Lower lobe of right lung (tissue), 2 donors: ENCODE measurements around the gene RPL21. TPM values are rescaled to one million over a fixed set of nuclear protein-coding genes. Genes with fewer than 3 reads are reported as not detected.

Source experiments
- ATAC-seq, 2 donors: fragments of 200-7000 bp; cut with Tn5 transposase; one replicate each; pipeline ENCODE4 v1.9.1; 2020 to 2022; ENCODE audit warnings: mild to moderate bottlenecking in 2 of 2, moderate library complexity in 2 of 2
- DNase-seq: peaks from one replicate; pipeline ENCODE4 v3.0.0-alpha.2; 2020
- H3K27ac ChIP-seq: fragments of 200-600 bp; one replicate; pipeline ENCODE4 v1.8.0; 2022
- H3K27me3 ChIP-seq: fragments of 200-600 bp; one replicate; pipeline ENCODE4 v1.8.0; 2022; ENCODE audit warnings: low read depth
- H3K36me3 ChIP-seq: fragments of 200-600 bp; one replicate; pipeline ENCODE4 v1.8.0; 2022; ENCODE audit warnings: mild to moderate bottlenecking
- H3K4me1 ChIP-seq: fragments of 200-600 bp; one replicate; pipeline ENCODE4 v1.8.0; 2022
- H3K4me3 ChIP-seq: fragments of 200-600 bp; one replicate; pipeline ENCODE4 v1.8.0; 2022; ENCODE audit warnings: mild to moderate bottlenecking
- H3K9me3 ChIP-seq: fragments of 200-600 bp; one replicate; pipeline ENCODE4 v1.8.0; 2022
- intact Hi-C: fragments of 100-400 bp; cut with DNase I; formaldehyde crosslinking; loops from one replicate; pipeline ENCODE4 v1.11.0; 2022
- total RNA-seq: library from RNA; stranded (reverse); fragmentation: NEBNext Ultra II Directional; extraction: Animal tissue kit (Norgen Biotek cat#: 25700); gene quantifications from one replicate; pipeline ENCODE4 v1.2.1, GENCODE V29; 2021
- TF ChIP-seq, protein P1 (sequence below): fragments of 200-600 bp; IDR thresholded peaks from one replicate; pipeline ENCODE4 v1.8.0; 2022; ENCODE audit warnings: antibody characterized with exemption, mild to moderate bottlenecking
- donor health status: DM: no; HTN: yes; CAD: no; lungs with severe emphysema.

RPL21 gene
- total RNA-seq, 1 donor from 2014 or later, result 903 TPM

DNA sequence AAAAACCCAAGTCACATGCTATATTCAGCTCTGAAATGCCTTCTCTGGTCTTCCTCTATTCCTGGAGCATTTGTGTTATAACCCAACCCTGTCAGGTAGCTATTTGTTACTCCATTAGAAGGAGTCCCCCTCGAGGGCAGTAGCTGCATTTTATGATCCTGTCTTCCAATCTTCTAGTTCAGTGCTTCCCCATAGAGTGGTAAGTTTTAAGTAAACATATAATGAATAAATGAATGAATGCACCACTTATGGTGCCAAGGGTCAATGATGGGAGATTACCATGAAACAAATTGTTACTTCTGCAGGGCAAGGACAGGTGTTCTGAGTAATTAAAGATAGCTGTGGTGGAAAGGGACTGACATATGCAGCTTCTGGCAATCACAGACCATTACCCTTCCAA lies 23.3 kb downstream of the RPL21 start:
- intact Hi-C loops, result no loop called here
- no peak overlapping the region for H3K27ac ChIP-seq
- H3K36me3 ChIP-seq, result peaks cover 4% of the 10 kb centered on the region
- no peak for DNase-seq
- H3K4me3 ChIP-seq, result no peak overlapping the region
- TF ChIP-seq, protein P1, sequence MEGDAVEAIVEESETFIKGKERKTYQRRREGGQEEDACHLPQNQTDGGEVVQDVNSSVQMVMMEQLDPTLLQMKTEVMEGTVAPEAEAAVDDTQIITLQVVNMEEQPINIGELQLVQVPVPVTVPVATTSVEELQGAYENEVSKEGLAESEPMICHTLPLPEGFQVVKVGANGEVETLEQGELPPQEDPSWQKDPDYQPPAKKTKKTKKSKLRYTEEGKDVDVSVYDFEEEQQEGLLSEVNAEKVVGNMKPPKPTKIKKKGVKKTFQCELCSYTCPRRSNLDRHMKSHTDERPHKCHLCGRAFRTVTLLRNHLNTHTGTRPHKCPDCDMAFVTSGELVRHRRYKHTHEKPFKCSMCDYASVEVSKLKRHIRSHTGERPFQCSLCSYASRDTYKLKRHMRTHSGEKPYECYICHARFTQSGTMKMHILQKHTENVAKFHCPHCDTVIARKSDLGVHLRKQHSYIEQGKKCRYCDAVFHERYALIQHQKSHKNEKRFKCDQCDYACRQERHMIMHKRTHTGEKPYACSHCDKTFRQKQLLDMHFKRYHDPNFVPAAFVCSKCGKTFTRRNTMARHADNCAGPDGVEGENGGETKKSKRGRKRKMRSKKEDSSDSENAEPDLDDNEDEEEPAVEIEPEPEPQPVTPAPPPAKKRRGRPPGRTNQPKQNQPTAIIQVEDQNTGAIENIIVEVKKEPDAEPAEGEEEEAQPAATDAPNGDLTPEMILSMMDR, result no peak
- H3K4me1 ChIP-seq, result peaks cover 15% of the 10 kb centered on the region
- H3K27me3 ChIP-seq, result no peaks in the 10 kb centered on the region
- ATAC-seq, result no peak
- no peaks in the 10 kb centered on the region for H3K9me3 ChIP-seq

GRCh38 chr13:27276188-27276587 lies 24.8 kb downstream of the RPL21 start:
- H3K27me3 ChIP-seq, result no peaks in the 10 kb centered on the region
- H3K9me3 ChIP-seq, result no peaks in the 10 kb centered on the region
- intact Hi-C loops, result no loop called here
- TF ChIP-seq, protein P1, result no peak
- H3K27ac ChIP-seq, result no peak overlapping the region
- no peak overlapping the region for H3K4me3 ChIP-seq
- no peak for ATAC-seq
- peaks cover 4% of the 10 kb centered on the region for H3K36me3 ChIP-seq
- DNase-seq, result no peak
- peaks cover 14% of the 10 kb centered on the region for H3K4me1 ChIP-seq

- Histone ChIP-seq H3K4me3 (no peak overlapping the region), H3K27ac (no peak overlapping the region), H3K36me3 (no peaks in the 10 kb centered on the region), H3K4me1 (no peaks in the 10 kb centered on the region), H3K9me3 (no peaks in the 10 kb centered on the region), H3K27me3 (no peaks in the 10 kb centered on the region)
- ATAC-seq, result no peak
- TF ChIP-seq, protein P1, result no peak
- DNase-seq, result no peak
- intact Hi-C loops, result no loop called here
Measured at GRCh38 chr13:27279506-27279905, 28.1 kb downstream of the RPL21 start.

- no peak for ATAC-seq
- TF ChIP-seq, protein P1, result no peak
- intact Hi-C loops, result no loop called here
Measured at GRCh38 chr13:27280009-27280656, 28.8 kb downstream of the RPL21 start.

DNA sequence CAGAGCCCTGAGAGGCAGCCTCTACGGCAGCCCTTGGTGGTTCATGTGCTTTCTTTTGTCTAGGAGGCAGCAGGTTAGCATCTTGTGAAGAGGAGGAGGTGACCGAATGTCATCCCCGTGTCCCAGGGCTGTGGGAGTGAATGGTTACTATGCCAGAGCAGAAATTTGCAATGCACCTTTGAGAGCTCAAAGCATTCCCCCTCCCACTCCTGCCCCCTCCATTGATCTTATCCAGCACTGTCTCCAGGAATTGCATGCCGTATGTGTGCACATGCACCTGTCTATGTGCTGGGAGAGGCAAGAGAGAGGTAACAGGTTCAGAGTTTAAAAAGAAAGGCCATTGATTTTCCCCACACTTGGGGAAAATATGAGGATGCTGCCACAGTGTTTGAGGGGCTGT lies 29.5 kb downstream of the RPL21 start:
- H3K27me3 ChIP-seq, result no peaks in the 10 kb centered on the region
- intact Hi-C loops, result no loop called here
- no peaks in the 10 kb centered on the region for H3K4me1 ChIP-seq
- H3K27ac ChIP-seq, result no peak overlapping the region
- ATAC-seq, result no peak
- no peak for DNase-seq
- TF ChIP-seq, protein P1, result no peak
- no peaks in the 10 kb centered on the region for H3K36me3 ChIP-seq
- H3K9me3 ChIP-seq, result no peaks in the 10 kb centered on the region
- H3K4me3 ChIP-seq, result no peak overlapping the region

More at GRCh38 chr13:27280009-27280656, 28.8 kb downstream of the RPL21 start:
- no peaks in the 10 kb centered on the region for H3K36me3 ChIP-seq
- DNase-seq, result no peak
- no peaks in the 10 kb centered on the region for H3K27me3 ChIP-seq
- H3K27ac ChIP-seq, result no peak overlapping the region
- H3K4me3 ChIP-seq, result no peak overlapping the region
- H3K4me1 ChIP-seq, result no peaks in the 10 kb centered on the region
- H3K9me3 ChIP-seq, result no peaks in the 10 kb centered on the region
